Stomach (tissue), 9 donors: Measurements from ENCODE around the gene ZDHHC7. TPM values are rescaled to one million over a fixed set of nuclear protein-coding genes. Genes with fewer than 3 reads are reported as not detected.
"Not testable (repeated sequence)": the region's sequence is repeated elsewhere in the genome, so short reads cannot be mapped to it uniquely, and the experiment has no call there.

Source experiments
- DNase-seq, 2 donors: peaks; one replicate each; pipeline versions ENCODE4 v3.0.0 to v3.0.0-alpha.2; 2013 to 2019
- H3K27ac ChIP-seq, 5 donors: fragments of 200-600 bp in 4 of 5; sonication (generic) in 4 of 5; one replicate each; pipeline ENCODE4 v1.5.1; 2013 to 2019; ENCODE audit warnings: mild to moderate bottlenecking in 1 of 5, moderate library complexity in 1 of 5
- H3K27me3 ChIP-seq, 3 donors: fragments of 200-600 bp; sonication (generic); one replicate each; pipeline ENCODE4 v1.5.1; 2017 to 2019; ENCODE audit warnings: mixed run types in 1 of 3
- H3K36me3 ChIP-seq, 4 donors: fragments of 200-600 bp; sonication (generic); 1 replicate in 3 of 4; 2 replicates in 1 of 4; pipeline ENCODE4 v1.5.1; 2016 to 2019
- H3K4me1 ChIP-seq, 4 donors: fragments of 200-600 bp; sonication (generic); one replicate each; pipeline ENCODE4 v1.5.1; 2016 to 2019
- H3K4me3 ChIP-seq, 4 donors: fragments of 200-600 bp; sonication (generic) in 3 of 4; one replicate each; pipeline ENCODE4 v1.5.1; 2016 to 2019; ENCODE audit warnings: mild to moderate bottlenecking in 1 of 4
- H3K9me3 ChIP-seq, 4 donors: fragments of 200-600 bp; sonication (generic); one replicate each; pipeline ENCODE4 v1.5.1; 2016 to 2019
- CTCF ChIP-seq, 7 experiments: fragments of 450-650 bp in 4 of 7; fragments of 200-600 bp in 3 of 7; sonication (generic) in 3 of 7; IDR thresholded peaks; one replicate each; pipeline ENCODE4 v1.5.1; 2016 to 2019; ENCODE audit warnings: antibody characterized with exemption in 7 of 7, control low read depth in 2 of 7, mild to moderate bottlenecking in 1 of 7
- EP300 ChIP-seq: sonication (generic); formaldehyde crosslinking; IDR thresholded peaks from one replicate; pipeline ENCODE4 v1.6.1; 2017; ENCODE audit warnings: antibody characterized with exemption
- POLR2A ChIP-seq, 4 donors: fragments of 450-650 bp; IDR thresholded peaks; one replicate each; pipeline ENCODE4 v1.6.1; 2016; ENCODE audit warnings: antibody characterized with exemption in 4 of 4, control low read depth in 2 of 4, mild to moderate bottlenecking in 1 of 4, moderate library complexity in 1 of 4
- POLR2AphosphoS5 ChIP-seq, 3 donors: sonication (generic); formaldehyde crosslinking; IDR thresholded peaks; one replicate each; pipeline ENCODE4 v1.6.1; 2016; ENCODE audit warnings: antibody characterized with exemption in 3 of 3
- WGBS, 5 donors: extraction: QIAGEN DNeasy Blood & Tissue Kit in 3 of 5; methylation state at CpG; one replicate each; pipeline versions ENCODE4 v1.1.5 to v1.1.7; 2013 to 2018; 5-methylcytosine and 5-hydroxymethylcytosine counted together
- intact Hi-C: fragments of 100-400 bp; cut with DNase I; formaldehyde crosslinking; loops from one replicate; pipeline ENCODE4 v1.15.1; 2023; ENCODE audit warnings: low total_unique reads
- polyA plus RNA-seq, 3 donors: library from polyadenylated mRNA; stranded (reverse); fragments of 200-250 nt; gene quantifications; one replicate each; pipeline ENCODE4 v1.2.3, GENCODE V29; 2013
- total RNA-seq, 5 donors: library from RNA; depleted of rRNA; stranded (reverse); fragments of >200 nt; gene quantifications; one replicate each; pipeline versions ENCODE4 v1.1.0 to v1.2.3, GENCODE V29; 2014 to 2016
- donor health status: healthy with polysubstance abuse.
- donor health status: Bipolar disorder and iron deficiency.
- donor health status: healthy.

The ZDHHC7 gene
- total and polyA plus RNA-seq, 8 donors: 15.0 to 358 (median 56.2) TPM

GRCh38 chr16:84943620-84944019, 67.7 kb downstream of the ZDHHC7 start:
- Histone ChIP-seq H3K27me3 (no peaks in the 10 kb centered on the region), H3K4me1 (peaks cover 0 to 3% (median 0%) of the 10 kb centered on the region in 4 donors), H3K27ac (no peak overlapping the region), H3K36me3 (no peaks in the 10 kb centered on the region), H3K4me3 (no peak overlapping the region), H3K9me3 (no peaks in the 10 kb centered on the region)
- intact Hi-C loops: no loop called here
- 72 to 84% (median 76%) methylated on average over 4 of the region's 4 CpGs for WGBS, 5 donors
- TF ChIP-seq CTCF (IDR thresholded peaks at IDR 0.05) (no peak), EP300 (no peak), POLR2AphosphoS5 (IDR thresholded peaks at IDR 0.05) (no peak), POLR2A (IDR thresholded peaks at IDR 0.05) (no peak)
- no peak for DNase-seq

GRCh38 chr16:84942786-84943185, 68.5 kb downstream of the ZDHHC7 start:
- H3K4me1 ChIP-seq: no peaks in the 10 kb centered on the region
- TF ChIP-seq EP300 (no peak), POLR2AphosphoS5 (IDR thresholded peaks at IDR 0.05) (no peak), CTCF (IDR thresholded peaks at IDR 0.05) (no peak), POLR2A (IDR thresholded peaks at IDR 0.05) (no peak)
- no peaks in the 10 kb centered on the region for H3K9me3 ChIP-seq
- intact Hi-C loops: no loop called here
- no peak overlapping the region for H3K4me3 ChIP-seq
- H3K27me3 ChIP-seq: no peaks in the 10 kb centered on the region
- no peaks in the 10 kb centered on the region for H3K36me3 ChIP-seq
- H3K27ac ChIP-seq: no peak overlapping the region
- DNase-seq: no peak
- WGBS, 5 donors: 89 to 95% (median 93%) methylated on average over 4 of the region's 4 CpGs

GRCh38 chr16:84941921-84942320, 69.4 kb downstream of the ZDHHC7 start:
- intact Hi-C loops: no loop called here
- Histone ChIP-seq H3K36me3 (no peaks in the 10 kb centered on the region), H3K9me3 (no peaks in the 10 kb centered on the region), H3K4me3 (no peak overlapping the region), H3K27me3 (no peaks in the 10 kb centered on the region), H3K27ac (no peak overlapping the region), H3K4me1 (no peaks in the 10 kb centered on the region)
- no peak for TF ChIP-seq POLR2A (IDR thresholded peaks at IDR 0.05)
- no peak for TF ChIP-seq EP300
- TF ChIP-seq POLR2AphosphoS5 (IDR thresholded peaks at IDR 0.05): no peak
- no peak for TF ChIP-seq CTCF (IDR thresholded peaks at IDR 0.05)
- DNase-seq: no peak
- 79 to 89% (median 87%) methylated on average over 9 to 10 of the region's 10 CpGs for WGBS, 5 donors

DNA sequence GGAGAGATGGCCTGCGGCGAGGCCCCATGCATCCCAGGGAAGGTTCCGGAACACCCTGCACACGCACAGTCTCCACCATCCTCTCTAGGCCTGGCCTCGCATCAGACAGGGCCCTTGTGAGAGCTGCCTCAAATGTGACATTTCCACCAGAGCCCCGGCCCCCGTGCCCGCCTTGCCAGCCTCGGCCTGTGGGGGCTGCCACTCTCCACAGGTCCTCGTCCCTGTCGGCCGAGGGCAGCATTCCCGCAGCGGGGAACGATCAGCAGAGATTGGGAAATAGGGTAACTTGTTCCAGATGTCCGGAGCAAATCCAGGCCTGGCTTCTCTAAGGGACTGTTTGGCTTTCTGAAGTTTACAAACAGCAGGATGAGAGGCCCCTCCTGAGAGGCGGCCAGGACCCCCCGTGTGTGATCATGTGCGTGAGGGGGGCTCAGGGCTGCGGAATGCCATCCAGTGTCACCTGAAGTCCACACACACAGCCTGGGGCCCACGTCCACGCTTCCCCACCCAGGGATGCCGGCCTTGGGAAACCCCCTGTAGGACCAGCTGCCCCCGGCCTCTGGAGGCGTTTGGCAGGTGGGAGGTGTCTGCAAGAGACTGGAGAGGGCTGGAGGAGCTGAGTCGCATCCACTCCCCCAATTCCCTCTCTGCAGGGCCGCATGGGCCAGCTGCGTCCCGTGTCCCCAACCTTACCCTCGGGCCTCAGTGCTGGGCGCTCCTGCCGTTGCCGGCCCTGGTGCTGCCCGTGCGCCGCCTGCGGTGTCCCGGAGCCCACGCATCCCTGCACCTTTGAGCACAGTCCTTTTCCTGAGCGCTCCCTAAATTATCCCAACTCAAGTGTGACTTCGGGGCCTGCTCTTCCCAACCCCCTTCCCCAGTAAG, 70.4 kb downstream of the ZDHHC7 start:
- TF ChIP-seq EP300 (no peak), CTCF (IDR thresholded peaks at IDR 0.05) (no peak), POLR2AphosphoS5 (IDR thresholded peaks at IDR 0.05) (no peak), POLR2A (IDR thresholded peaks at IDR 0.05) (no peak)
- Histone ChIP-seq H3K4me3 (no peak overlapping the region), H3K27me3 (no peaks in the 10 kb centered on the region), H3K9me3 (no peaks in the 10 kb centered on the region), H3K27ac (peak overlapping the region in 4 of 5 donors; percentile 4 to 53 (median 32)), H3K36me3 (no peaks in the 10 kb centered on the region), H3K4me1 (no peaks in the 10 kb centered on the region)
- 75 to 84% (median 81%) methylated on average over 20 to 41 of the region's 41 CpGs for WGBS, 5 donors
- peak in 1 of 2 donors; percentile 56 for DNase-seq
- intact Hi-C loops: no loop called here

DNA sequence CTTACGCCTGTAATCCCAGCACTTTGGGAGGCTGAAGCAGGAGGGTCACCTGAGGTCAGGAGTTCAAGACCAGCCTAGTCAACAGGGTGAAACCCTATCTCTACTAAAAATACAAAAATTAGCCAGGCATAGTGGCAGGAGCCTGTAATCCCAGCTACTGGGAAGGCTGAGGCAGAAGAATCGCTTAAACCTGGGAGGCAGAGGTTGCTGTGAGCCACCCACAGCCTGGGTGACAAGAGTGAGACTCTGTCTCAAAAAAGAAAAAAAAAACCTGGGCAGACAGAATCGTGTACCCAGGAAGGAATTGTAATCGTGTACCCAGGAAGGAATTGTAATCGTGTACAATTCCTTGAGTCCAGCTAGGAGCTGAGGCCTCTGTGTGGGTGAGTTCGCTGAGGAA, 72.7 kb downstream of the ZDHHC7 start:
- H3K27ac ChIP-seq, H3K4me1 ChIP-seq, H3K36me3 ChIP-seq, intact Hi-C loops, H3K27me3 ChIP-seq, DNase-seq, H3K9me3 ChIP-seq, H3K4me3 ChIP-seq: not testable (repeated sequence)
- 69 to 77% (median 75%) methylated on average over 6 of the region's 6 CpGs for WGBS, 5 donors
